Right cardiac atrium (tissue), 5 donors: ENCODE measurements around the gene TSEN15. TPM values are rescaled to one million over a fixed set of nuclear protein-coding genes. Genes with fewer than 3 reads are reported as not detected.
A peak's percentile ranks its signal among the peaks of the same experiment; 100 is the strongest.

Experiments used
- ATAC-seq, 2 donors: fragments of 200-7000 bp; cut with Tn5 transposase; one replicate each; pipeline versions ENCODE4 v1.8.0 to v1.9.1; 2020; ENCODE audit warnings: moderate library complexity in 2 of 2, mild to moderate bottlenecking in 1 of 2
- DNase-seq, 3 donors: peaks; one replicate each; pipeline ENCODE4 v3.0.0-alpha.2; 2020
- H3K27ac ChIP-seq: one replicate; pipeline ENCODE4 v1.5.1; 2013; ENCODE audit warnings: mild to moderate bottlenecking, low read length, control low read depth, moderate library complexity
- H3K27me3 ChIP-seq: one replicate; pipeline ENCODE4 v1.6.1; 2013; ENCODE audit not compliant: control insufficient read depth, insufficient read depth
- H3K4me1 ChIP-seq: one replicate; pipeline ENCODE4 v1.6.1; 2013; ENCODE audit warnings: low read length; ENCODE audit not compliant: control insufficient read depth, insufficient read depth
- H3K4me3 ChIP-seq: one replicate; pipeline ENCODE4 v1.5.1; 2013; ENCODE audit warnings: low read length, control low read depth
- H3K9me3 ChIP-seq: one replicate; pipeline ENCODE4 v1.6.1; 2013; ENCODE audit warnings: low read length; ENCODE audit not compliant: control insufficient read depth
- WGBS: extraction: QIAGEN DNeasy Blood & Tissue Kit; methylation state at CpG from one replicate; pipeline ENCODE4 v1.1.7; 2013; 5-methylcytosine and 5-hydroxymethylcytosine counted together
- intact Hi-C, 4 donors: fragments of 100-400 bp; cut with DNase I; formaldehyde crosslinking; loops; one replicate each; pipeline versions ENCODE4 v1.11.0 to v1.14.0; 2022 to 2023
- long read RNA-seq, 4 donors: library from polyadenylated mRNA; unstranded; transcript quantifications; one replicate each; pipeline ENCODE4 v2.0.0, GENCODE V29; 2020 to 2021
- polyA plus RNA-seq: library from polyadenylated mRNA; stranded (reverse); fragments of 200-250 nt; gene quantifications from one replicate; pipeline ENCODE4 v1.2.3, GENCODE V29; 2013
- total RNA-seq, 4 donors: library from RNA; stranded (reverse); fragmentation: NEBNext Ultra II Directional; extraction: Animal tissue kit (Norgen Biotek cat#: 25700); gene quantifications; one replicate each; pipeline ENCODE4 v1.2.1, GENCODE V29; 2021
- donor health status: healthy with polysubstance abuse.
- donor health status: DM: no; HTN: yes; CAD: no.
- donor health status: DM: no; HTN: no; CAD: no.
- donor health status: DM: no; HTN: yes; CAD: no; lungs with severe emphysema.
- donor health status: DM: yes; HTN: yes; CAD: no.

Gene TSEN15
- total RNA-seq (10 to 100 TPM; 22.4 to 24.9 (median 23.6) TPM), polyA plus RNA-seq (24.4 TPM)
- long read RNA-seq, donor 1, transcript TSEN15-216 (5 exons, 1,986 nt): major isoform, 42 of 51 reads
- long read RNA-seq, donor 1, partial matches to known transcripts: 0 of 51 reads
- long read RNA-seq, donor 1, other reads (novel, unspliced or antisense): 0 of 51 reads
- long read RNA-seq, donor 2, transcript TSEN15-208 (4 exons, 2,219 nt): minor isoform, 7 of 28 reads
- long read RNA-seq, donor 2, transcript TSEN15-216 (5 exons, 1,986 nt): major isoform, 19 of 28 reads
- long read RNA-seq, donor 2, partial matches to known transcripts: 0 of 28 reads
- long read RNA-seq, donor 2, other reads (novel, unspliced or antisense): 0 of 28 reads
- long read RNA-seq, donor 3, transcript TSEN15-201 (5 exons, 1,967 nt): minor isoform, 5 of 106 reads
- long read RNA-seq, donor 3, transcript TSEN15-203 (4 exons, 1,844 nt): minor isoform, 21 of 106 reads
- long read RNA-seq, donor 3, transcript TSEN15-216 (5 exons, 1,986 nt): major isoform, 71 of 106 reads
- long read RNA-seq, donor 3, partial matches to known transcripts: 0 of 106 reads
- long read RNA-seq, donor 3, other reads (novel, unspliced or antisense): 5 of 106 reads
- long read RNA-seq, donor 4, transcript TSEN15-216 (5 exons, 1,986 nt): major isoform, 13 of 19 reads
- long read RNA-seq, donor 4, partial matches to known transcripts: 0 of 19 reads
- long read RNA-seq, donor 4, other reads (novel, unspliced or antisense): 3 of 19 reads

GRCh38 chr1:184051485-184052193, at the start of gene TSEN15:
TSS of gene TSEN15 (plus strand) at chr1:184051730. CDS start at chr1:184051756, 26 bp downstream.
- peak; percentile 99 to 100 for ATAC-seq
- peak; percentile 82 to 91 (median 89) for DNase-seq
- intact Hi-C loops: no loop called here
- WGBS: 0% methylated on average over 54 of the region's 54 CpGs
- Histone ChIP-seq H3K27ac (peak within 1 kb of the TSS; percentile 75), H3K4me3 (peak within 1 kb of the TSS; percentile 71), H3K4me1 (peaks cover 3% of the 10 kb centered on the region), H3K27me3 (no peaks in the 10 kb centered on the region), H3K9me3 (no peaks in the 10 kb centered on the region)

DNA sequence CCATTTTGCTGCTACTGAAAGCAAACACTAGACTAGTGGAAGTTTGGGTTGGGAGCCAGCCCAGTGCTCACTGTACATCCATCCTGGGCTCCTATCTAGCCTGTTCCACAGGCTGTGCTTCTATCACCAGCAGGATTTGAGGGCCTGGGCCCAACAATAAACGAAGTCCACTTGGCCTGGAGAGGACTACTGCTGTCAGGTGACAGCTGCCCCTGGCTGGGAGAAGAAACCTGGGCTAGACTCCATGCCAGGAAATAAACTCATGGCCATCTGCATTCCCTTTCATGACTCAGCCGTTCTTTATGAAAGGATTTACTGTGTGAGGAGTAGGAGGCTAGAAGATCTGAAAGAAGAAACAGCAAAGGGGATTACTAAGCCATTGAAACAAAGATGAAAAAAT, 49.5 kb upstream of the TSEN15 start:
- WGBS: 30% methylated on average over 2 of the region's 2 CpGs
- Histone ChIP-seq H3K4me3 (no peak overlapping the region), H3K9me3 (no peaks in the 10 kb centered on the region), H3K27me3 (no peaks in the 10 kb centered on the region), H3K27ac (peak overlapping the region; percentile 37), H3K4me1 (peaks cover 8% of the 10 kb centered on the region)
- ATAC-seq (peak; percentile 64 to 69), DNase-seq (peak in 2 of 3 donors; percentile 25 to 44)
- intact Hi-C loops: no loop called here

DNA sequence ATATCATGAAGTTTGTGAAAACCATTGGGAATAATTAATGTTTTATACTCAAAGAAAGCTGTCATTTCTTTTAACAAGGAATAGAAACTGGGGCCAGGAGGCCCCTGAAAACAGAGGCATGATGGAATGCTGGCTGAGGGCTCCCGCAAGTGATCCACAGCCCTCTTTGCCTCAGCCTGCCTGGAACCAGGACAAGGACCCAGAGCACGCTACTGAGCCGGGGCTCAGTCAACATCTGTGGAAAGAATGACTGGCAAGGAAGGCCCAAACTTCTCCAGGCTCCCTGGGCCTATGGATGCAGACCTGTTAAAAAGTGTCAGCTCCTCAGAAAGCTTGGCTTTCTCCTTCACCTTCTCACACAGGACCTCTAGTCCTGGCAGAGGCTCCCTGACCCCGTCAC, 46.6 kb upstream of the TSEN15 start:
- intact Hi-C loops: no loop called here
- 75% methylated on average over 4 of the region's 4 CpGs for WGBS
- Histone ChIP-seq H3K27ac (peak overlapping the region; percentile 37), H3K9me3 (no peaks in the 10 kb centered on the region), H3K27me3 (no peaks in the 10 kb centered on the region), H3K4me3 (no peak overlapping the region), H3K4me1 (peaks cover 8% of the 10 kb centered on the region)
- DNase-seq (peak in 1 of 3 donors; percentile 37), ATAC-seq (peak in 1 of 2 donors; percentile 51)

DNA sequence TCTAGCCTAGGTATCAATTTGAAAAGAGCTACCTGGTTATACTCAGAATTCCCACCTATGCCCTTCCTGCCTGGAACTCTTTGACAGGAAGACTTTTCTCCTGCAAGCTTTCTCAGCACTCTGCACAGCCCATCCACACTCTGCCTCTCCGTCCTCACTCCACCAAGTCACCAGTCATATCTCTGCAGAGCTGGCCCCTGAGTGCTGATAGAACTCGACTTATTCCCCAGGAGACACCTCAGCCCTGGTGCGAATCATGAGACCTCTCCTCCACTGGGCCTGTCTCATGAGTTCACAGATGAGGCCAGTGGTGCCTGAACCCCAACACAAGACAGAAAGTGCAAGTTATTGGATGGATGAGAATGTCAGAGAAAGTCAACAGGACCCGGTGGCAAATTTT, 46.0 kb upstream of the TSEN15 start:
- ATAC-seq (no peak), DNase-seq (no peak)
- intact Hi-C loops: no loop called here
- Histone ChIP-seq H3K27ac (no peak overlapping the region), H3K27me3 (no peaks in the 10 kb centered on the region), H3K4me1 (peaks cover 8% of the 10 kb centered on the region), H3K9me3 (no peaks in the 10 kb centered on the region), H3K4me3 (no peak overlapping the region)
- 75% methylated on average over 4 of the region's 4 CpGs for WGBS

GRCh38 chr1:184010788-184011187, 40.7 kb upstream of the TSEN15 start:
- H3K9me3 ChIP-seq: no peaks in the 10 kb centered on the region
- no peak for ATAC-seq
- H3K27ac ChIP-seq: no peak overlapping the region
- H3K4me3 ChIP-seq: no peak overlapping the region
- DNase-seq: no peak
- WGBS: 70% methylated on average over 2 of the region's 2 CpGs
- intact Hi-C loops: no loop called here
- H3K4me1 ChIP-seq: no peaks in the 10 kb centered on the region
- no peaks in the 10 kb centered on the region for H3K27me3 ChIP-seq

- H3K4me1 ChIP-seq: no peaks in the 10 kb centered on the region
- intact Hi-C loops: no loop called here
- H3K9me3 ChIP-seq: no peaks in the 10 kb centered on the region
- DNase-seq (no peak), ATAC-seq (no peak)
- no peak overlapping the region for H3K27ac ChIP-seq
- H3K27me3 ChIP-seq: no peaks in the 10 kb centered on the region
- no peak overlapping the region for H3K4me3 ChIP-seq
Observed at GRCh38 chr1:184012187-184012586, 39.3 kb upstream of the TSEN15 start.

GRCh38 chr1:184014271-184014670, 37.3 kb upstream of the TSEN15 start:
- Histone ChIP-seq H3K4me1 (no peaks in the 10 kb centered on the region), H3K27me3 (no peaks in the 10 kb centered on the region), H3K9me3 (no peaks in the 10 kb centered on the region), H3K4me3 (no peak overlapping the region), H3K27ac (no peak overlapping the region)
- ATAC-seq (no peak), DNase-seq (no peak)
- intact Hi-C loops: no loop called here
- 76% methylated on average over 2 of the region's 2 CpGs for WGBS

DNA sequence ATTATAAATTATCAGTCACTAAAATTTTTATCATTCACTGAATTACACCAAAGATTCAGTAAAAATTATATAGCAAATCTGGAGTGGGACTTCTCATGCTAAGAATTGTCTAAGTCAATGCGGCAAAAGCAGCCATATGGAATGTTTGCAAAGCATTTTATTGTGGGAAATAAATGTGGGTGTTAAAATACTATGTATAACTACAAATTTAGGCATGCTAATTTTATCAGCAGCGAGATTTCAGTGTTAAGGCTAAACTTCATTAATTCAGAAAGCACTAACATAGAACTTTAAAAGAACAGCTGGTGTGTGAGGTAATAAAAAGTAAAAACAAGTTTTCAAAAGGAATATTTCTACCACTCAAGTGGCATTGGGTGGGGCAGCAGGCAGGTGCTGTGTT, 35.4 kb upstream of the TSEN15 start:
- H3K27ac ChIP-seq: no peak overlapping the region
- DNase-seq: no peak
- H3K9me3 ChIP-seq: no peaks in the 10 kb centered on the region
- no peak for ATAC-seq
- 97% methylated on average over 2 of the region's 2 CpGs for WGBS
- no peaks in the 10 kb centered on the region for H3K4me1 ChIP-seq
- intact Hi-C loops: no loop called here
- no peaks in the 10 kb centered on the region for H3K27me3 ChIP-seq
- no peak overlapping the region for H3K4me3 ChIP-seq

- WGBS: 56% methylated on average over 7 of the region's 7 CpGs
- peak overlapping the region; percentile 27 for H3K27ac ChIP-seq
- no peak for DNase-seq
- no peak overlapping the region for H3K4me3 ChIP-seq
- ATAC-seq: no peak
- H3K4me1 ChIP-seq: peaks cover 2% of the 10 kb centered on the region
- no peaks in the 10 kb centered on the region for H3K9me3 ChIP-seq
- intact Hi-C loops: no loop called here
- no peaks in the 10 kb centered on the region for H3K27me3 ChIP-seq
Observed at GRCh38 chr1:184017306-184017705, 34.2 kb upstream of the TSEN15 start.

- no peak for ATAC-seq
- WGBS: 40% methylated on average over 2 of the region's 2 CpGs
- no peaks in the 10 kb centered on the region for H3K27me3 ChIP-seq
- no peaks in the 10 kb centered on the region for H3K9me3 ChIP-seq
- H3K4me1 ChIP-seq: peaks cover 2% of the 10 kb centered on the region
- intact Hi-C loops: no loop called here
- H3K4me3 ChIP-seq: no peak overlapping the region
- no peak overlapping the region for H3K27ac ChIP-seq
- no peak for DNase-seq
Observed at GRCh38 chr1:184018622-184019021, 32.9 kb upstream of the TSEN15 start.

DNA sequence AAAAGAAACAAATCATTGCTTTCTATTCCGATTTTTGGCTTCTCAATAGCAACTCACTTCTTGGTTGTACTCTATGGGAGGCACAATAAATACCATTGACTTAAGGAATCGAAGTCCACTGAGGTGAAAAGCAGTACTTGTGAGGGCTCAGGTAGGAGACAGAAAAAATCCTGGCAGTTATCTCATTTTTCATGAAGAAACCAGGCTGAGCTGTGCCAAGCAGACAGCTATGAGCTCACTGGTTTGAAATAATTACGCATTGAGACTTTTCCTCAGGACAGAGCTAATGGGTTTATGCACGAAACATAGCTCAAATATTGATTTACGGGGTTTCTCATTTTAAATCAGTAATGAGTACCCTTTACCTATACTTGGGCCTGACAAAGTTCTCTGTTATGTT, 32.5 kb upstream of the TSEN15 start:
- Histone ChIP-seq H3K27ac (peak overlapping the region; percentile 52), H3K4me1 (peaks cover 2% of the 10 kb centered on the region), H3K9me3 (no peaks in the 10 kb centered on the region), H3K4me3 (no peak overlapping the region), H3K27me3 (no peaks in the 10 kb centered on the region)
- intact Hi-C loops: no loop called here
- 66% methylated on average over 5 of the region's 5 CpGs for WGBS
- ATAC-seq: peak in 1 of 2 donors; percentile 31
- peak in 1 of 3 donors; percentile 54 for DNase-seq
